Activated CD4-positive, alpha-beta T cell treated with anti-CD3 and anti-CD28 coated beads, Interleukin-2, amount 10 ng/mL, durations not matched to agents 7 days and 5 days (primary cell): ENCODE measurements around the gene TRIM58. TPM values are rescaled to one million over a fixed set of nuclear protein-coding genes. Genes with fewer than 3 reads are reported as not detected.

Experiments used
- CTCF ChIA-PET: fragments of 350-600 bp; sonication (Branson Sonifier 250); formaldehyde crosslinking; loops from one replicate; lab custom pipeline; 2021; ENCODE audit warnings: antibody characterized with exemption; lab: Charles Lee
- POLR2A ChIA-PET: fragments of 350-600 bp; sonication (Branson Sonifier 250); formaldehyde crosslinking; loops from one replicate; lab custom pipeline; 2021; ENCODE audit warnings: antibody characterized with exemption; lab: Charles Lee
- DNase-seq: peaks from one replicate; pipeline ENCODE4 v3.0.0-alpha.2; 2020
- H3K27ac Mint-ChIP-seq: one replicate; pipeline ENCODE4 v1.8.0; 2021; ENCODE audit warnings: mild to moderate bottlenecking, moderate library complexity, mixed read lengths
- H3K27me3 Mint-ChIP-seq: one replicate; pipeline ENCODE4 v1.8.0; 2021; ENCODE audit warnings: mixed read lengths
- H3K36me3 Mint-ChIP-seq: one replicate; pipeline ENCODE4 v1.8.0; 2021; ENCODE audit warnings: low read depth, mixed read lengths
- H3K4me1 Mint-ChIP-seq: one replicate; pipeline ENCODE4 v1.8.0; 2021; ENCODE audit warnings: mixed read lengths
- H3K4me3 Mint-ChIP-seq: one replicate; pipeline ENCODE4 v1.8.0; 2021; ENCODE audit warnings: mild to moderate bottlenecking, moderate library complexity, mixed read lengths
- H3K9me3 Mint-ChIP-seq: one replicate; pipeline ENCODE4 v1.8.0; 2021; ENCODE audit warnings: mixed read lengths
- total RNA-seq, 2 experiments: library from RNA; stranded (reverse); gene quantifications; one replicate each; pipeline ENCODE4 v1.2.3, GENCODE V29; 2021

The TRIM58 gene
- total RNA-seq, result under 1 TPM; 0.69 to 0.79 TPM

DNA sequence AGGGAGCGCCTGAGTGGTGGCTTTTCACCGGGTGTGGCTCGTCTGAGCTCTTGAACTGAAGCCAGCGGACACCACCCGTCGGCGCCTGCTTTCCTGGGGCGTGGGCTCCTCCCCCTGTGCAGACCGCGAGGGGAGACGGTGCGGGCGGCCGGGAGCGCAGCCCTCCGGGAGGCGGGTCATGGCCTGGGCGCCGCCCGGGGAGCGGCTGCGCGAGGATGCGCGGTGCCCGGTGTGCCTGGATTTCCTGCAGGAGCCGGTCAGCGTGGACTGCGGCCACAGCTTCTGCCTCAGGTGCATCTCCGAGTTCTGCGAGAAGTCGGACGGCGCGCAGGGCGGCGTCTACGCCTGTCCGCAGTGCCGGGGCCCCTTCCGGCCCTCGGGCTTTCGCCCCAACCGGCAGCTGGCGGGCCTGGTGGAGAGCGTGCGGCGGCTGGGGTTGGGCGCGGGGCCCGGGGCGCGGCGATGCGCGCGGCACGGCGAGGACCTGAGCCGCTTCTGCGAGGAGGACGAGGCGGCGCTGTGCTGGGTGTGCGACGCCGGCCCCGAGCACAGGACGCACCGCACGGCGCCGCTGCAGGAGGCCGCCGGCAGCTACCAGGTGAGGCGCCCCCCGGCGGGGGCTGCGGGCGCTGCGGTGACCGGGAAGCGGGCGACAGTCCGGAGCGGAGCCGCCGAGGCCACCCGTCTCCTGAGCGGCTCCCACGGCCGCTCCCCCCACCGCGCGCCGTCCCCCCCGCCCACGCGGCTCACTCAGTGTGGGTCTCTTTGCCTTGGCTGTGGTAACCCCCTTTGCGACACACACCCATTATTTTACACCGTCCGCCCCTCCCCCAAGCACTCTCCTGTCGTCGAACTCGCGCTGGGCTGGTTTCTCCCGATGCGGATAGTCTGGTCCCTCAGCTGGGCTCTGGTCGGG is at the start of gene TRIM58:
TSS of gene TRIM58 (plus strand) at position 119 of the 916 bp plus-strand sequence. CDS start at position 179, 60 bp downstream.
- Mint-ChIP-seq H3K27ac (peak within 1 kb of the TSS; percentile 82), H3K4me1 (peaks cover 10% of the 10 kb centered on the region), H3K27me3 (peaks cover 24% of the 10 kb centered on the region), H3K36me3 (no peaks in the 10 kb centered on the region), H3K4me3 (peak within 1 kb of the TSS; percentile 77), H3K9me3 (no peaks in the 10 kb centered on the region)
- peak; percentile 38 for DNase-seq
- ChIA-PET POLR2A (interaction anchor here (0.5 kb wide), 1 partner anchor 48 kb away, joined by 3 read pairs; no protein-coding TSS in a partner anchor), CTCF (interaction anchor here (0.6 kb wide), 1 partner anchor 507 kb away, joined by 3 read pairs; no protein-coding TSS in a partner anchor)

DNA sequence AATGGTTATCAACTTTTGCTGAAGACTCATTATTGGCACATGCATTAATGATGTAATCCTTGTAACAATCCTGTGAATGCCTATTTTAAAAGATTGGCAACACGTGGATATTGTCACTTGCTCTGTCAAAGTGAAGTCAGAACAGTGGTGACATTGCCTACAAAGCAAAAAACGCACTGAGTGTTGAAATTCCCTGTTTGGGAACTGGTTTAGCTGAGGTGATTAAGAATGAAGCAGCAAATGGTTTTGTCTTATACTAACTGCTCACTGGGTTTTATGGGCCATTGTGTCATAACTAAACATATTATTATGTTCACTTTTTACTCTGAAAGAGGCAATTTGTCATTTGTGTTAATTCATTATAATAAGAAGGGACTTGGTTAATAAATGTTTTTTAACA is 44.4 kb upstream of the TRIM58 start:
- POLR2A ChIA-PET, result no interaction called here
- H3K27ac Mint-ChIP-seq, result no peak overlapping the region
- H3K27me3 Mint-ChIP-seq, result no peaks in the 10 kb centered on the region
- DNase-seq, result no peak
- no peaks in the 10 kb centered on the region for H3K36me3 Mint-ChIP-seq
- CTCF ChIA-PET, result no interaction called here
- H3K9me3 Mint-ChIP-seq, result no peaks in the 10 kb centered on the region
- no peaks in the 10 kb centered on the region for H3K4me1 Mint-ChIP-seq
- H3K4me3 Mint-ChIP-seq, result no peak overlapping the region

GRCh38 chr1:247822060-247822459 is 34.9 kb upstream of the TRIM58 start:
- no peaks in the 10 kb centered on the region for H3K9me3 Mint-ChIP-seq
- POLR2A ChIA-PET, result no interaction called here
- H3K4me3 Mint-ChIP-seq, result no peak overlapping the region
- H3K27me3 Mint-ChIP-seq, result no peaks in the 10 kb centered on the region
- DNase-seq, result no peak
- no peaks in the 10 kb centered on the region for H3K36me3 Mint-ChIP-seq
- H3K27ac Mint-ChIP-seq, result no peak overlapping the region
- CTCF ChIA-PET, result no interaction called here
- H3K4me1 Mint-ChIP-seq, result no peaks in the 10 kb centered on the region

DNA sequence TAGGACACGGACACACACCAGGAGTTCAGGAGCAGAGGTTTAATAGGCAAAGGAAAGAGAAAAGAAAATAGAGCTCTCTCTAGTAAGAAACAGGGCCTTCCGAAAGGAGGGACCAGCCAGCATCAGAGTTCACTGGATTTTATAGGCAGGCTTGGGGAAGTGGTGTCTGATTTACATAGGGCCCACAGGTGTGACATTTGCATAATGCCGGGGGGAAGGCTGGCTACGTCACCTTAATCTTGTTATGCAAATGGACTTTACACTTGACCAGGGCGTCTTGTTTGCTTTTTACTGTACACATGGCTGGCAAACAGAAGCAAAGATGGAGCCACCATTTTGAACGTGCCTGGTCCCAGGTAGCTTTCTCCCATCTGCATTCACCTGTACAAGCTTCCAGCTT is 33.0 kb upstream of the TRIM58 start, which contains the start of gene OR14A16:
TSS of gene OR14A16 (minus strand) at position 97 of the 400 bp plus-strand sequence. CDS start 8,390 bp downstream, outside the sequence.
- no peak within 1 kb of the TSS for H3K4me3 Mint-ChIP-seq
- CTCF ChIA-PET, result no interaction called here
- POLR2A ChIA-PET, result no interaction called here
- no peaks in the 10 kb centered on the region for H3K27me3 Mint-ChIP-seq
- H3K4me1 Mint-ChIP-seq, result no peaks in the 10 kb centered on the region
- no peaks in the 10 kb centered on the region for H3K9me3 Mint-ChIP-seq
- H3K36me3 Mint-ChIP-seq, result no peaks in the 10 kb centered on the region
- H3K27ac Mint-ChIP-seq, result no peak within 1 kb of the TSS
- no peak for DNase-seq

GRCh38 chr1:247825362-247825761 is 31.6 kb upstream of the TRIM58 start:
- H3K27ac Mint-ChIP-seq, result no peak overlapping the region
- ChIA-PET CTCF (interaction anchor here (0.6 kb wide), 1 partner anchor 86 kb away, joined by 5 read pairs; no protein-coding TSS in a partner anchor), POLR2A (no interaction called here)
- H3K4me1 Mint-ChIP-seq, result no peaks in the 10 kb centered on the region
- no peak for DNase-seq
- no peaks in the 10 kb centered on the region for H3K36me3 Mint-ChIP-seq
- no peak overlapping the region for H3K4me3 Mint-ChIP-seq
- H3K27me3 Mint-ChIP-seq, result no peaks in the 10 kb centered on the region
- H3K9me3 Mint-ChIP-seq, result no peaks in the 10 kb centered on the region

- no peak for DNase-seq
- H3K27me3 Mint-ChIP-seq, result no peaks in the 10 kb centered on the region
- no peaks in the 10 kb centered on the region for H3K36me3 Mint-ChIP-seq
- ChIA-PET POLR2A (no interaction called here), CTCF (no interaction called here)
- H3K4me1 Mint-ChIP-seq, result no peaks in the 10 kb centered on the region
- no peaks in the 10 kb centered on the region for H3K9me3 Mint-ChIP-seq
- H3K27ac Mint-ChIP-seq, result no peak overlapping the region
- H3K4me3 Mint-ChIP-seq, result no peak overlapping the region
These were observed 27.3 kb upstream of the TRIM58 start for GRCh38 chr1:247829656-247830055.

DNA sequence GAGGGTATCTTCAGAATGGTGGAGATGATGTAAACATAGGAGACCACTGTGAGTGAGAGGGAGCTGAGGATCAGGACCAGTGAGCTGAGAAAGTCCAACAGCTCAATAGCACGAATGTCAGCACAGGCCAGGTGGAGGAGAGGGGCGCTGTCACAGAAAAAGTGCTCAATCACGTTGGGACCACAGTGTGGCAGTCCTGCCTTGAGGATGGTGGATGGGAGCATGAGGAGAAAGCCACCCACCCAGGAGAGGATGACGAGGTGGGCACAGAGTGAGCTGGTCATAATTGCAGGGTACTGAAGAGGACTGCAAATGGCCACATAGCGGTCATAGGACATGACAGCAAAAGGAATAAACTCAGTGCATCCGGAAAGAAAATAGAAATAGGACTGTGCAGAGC is 23.4 kb upstream of the TRIM58 start:
- ChIA-PET POLR2A (no interaction called here), CTCF (no interaction called here)
- Mint-ChIP-seq H3K36me3 (no peaks in the 10 kb centered on the region), H3K4me1 (no peaks in the 10 kb centered on the region), H3K27ac (no peak overlapping the region), H3K27me3 (no peaks in the 10 kb centered on the region), H3K9me3 (no peaks in the 10 kb centered on the region), H3K4me3 (no peak overlapping the region)
- no peak for DNase-seq

GRCh38 chr1:247840818-247841217 is 16.2 kb upstream of the TRIM58 start:
- Mint-ChIP-seq H3K4me3 (no peak overlapping the region), H3K36me3 (no peaks in the 10 kb centered on the region), H3K27me3 (no peaks in the 10 kb centered on the region), H3K27ac (no peak overlapping the region), H3K4me1 (peaks cover 3% of the 10 kb centered on the region), H3K9me3 (no peaks in the 10 kb centered on the region)
- ChIA-PET CTCF (no interaction called here), POLR2A (no interaction called here)
- no peak for DNase-seq

DNA sequence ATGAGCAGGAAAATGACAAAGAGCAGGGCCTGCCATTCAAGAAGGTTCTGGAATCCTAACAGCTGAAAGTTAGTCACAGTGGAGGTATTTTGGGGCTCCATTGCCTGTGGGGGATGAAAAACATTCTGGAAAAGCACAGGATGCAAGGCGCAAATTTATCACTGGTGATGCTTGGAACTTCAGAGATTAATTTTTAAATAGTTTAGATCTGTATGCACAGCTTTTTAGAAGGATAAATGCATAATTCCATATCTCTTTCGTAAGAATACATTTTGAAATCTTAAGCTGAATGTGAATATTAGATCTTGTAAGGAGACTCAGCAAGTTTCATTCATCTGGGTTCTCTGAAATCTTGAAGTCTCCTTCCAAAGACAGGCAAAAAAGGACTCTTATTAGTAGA is 15.2 kb upstream of the TRIM58 start, which contains the start of gene OR11L1:
TSS of gene OR11L1 (minus strand) at position 101 of the 400 bp plus-strand sequence. CDS start at position 101, 0 bp downstream.
- H3K4me3 Mint-ChIP-seq, result no peak within 1 kb of the TSS
- H3K9me3 Mint-ChIP-seq, result no peaks in the 10 kb centered on the region
- CTCF ChIA-PET, result no interaction called here
- POLR2A ChIA-PET, result no interaction called here
- no peak within 1 kb of the TSS for H3K27ac Mint-ChIP-seq
- H3K27me3 Mint-ChIP-seq, result no peaks in the 10 kb centered on the region
- DNase-seq, result no peak
- H3K4me1 Mint-ChIP-seq, result peaks cover 3% of the 10 kb centered on the region
- no peaks in the 10 kb centered on the region for H3K36me3 Mint-ChIP-seq

GRCh38 chr1:247843411-247843810 is 13.6 kb upstream of the TRIM58 start:
- no peaks in the 10 kb centered on the region for H3K9me3 Mint-ChIP-seq

GRCh38 chr1:247845011-247845692 is 11.8 kb upstream of the TRIM58 start:
- CTCF ChIA-PET, result interaction anchor here (1.5 kb wide), 1 partner anchor 8 kb away, joined by 4 read pairs; no protein-coding TSS in a partner anchor
- Mint-ChIP-seq H3K36me3 (no peaks in the 10 kb centered on the region), H3K4me1 (peaks cover 3% of the 10 kb centered on the region), H3K4me3 (no peak overlapping the region), H3K27ac (no peak overlapping the region), H3K27me3 (no peaks in the 10 kb centered on the region), H3K9me3 (no peaks in the 10 kb centered on the region)
- DNase-seq, result no peak
- POLR2A ChIA-PET, result no interaction called here

More at GRCh38 chr1:247843411-247843810, 13.6 kb upstream of the TRIM58 start:
- POLR2A ChIA-PET, result no interaction called here
- Mint-ChIP-seq H3K27ac (no peak overlapping the region), H3K27me3 (no peaks in the 10 kb centered on the region), H3K36me3 (no peaks in the 10 kb centered on the region), H3K4me1 (peaks cover 3% of the 10 kb centered on the region), H3K4me3 (no peak overlapping the region)
- CTCF ChIA-PET, result interaction anchor here (1.0 to 1.5 kb wide), 2 partner anchors 10 to 194 kb away, joined by 3 to 4 read pairs; no protein-coding TSS in a partner anchor
- no peak for DNase-seq

- Mint-ChIP-seq H3K36me3 (no peaks in the 10 kb centered on the region), H3K9me3 (no peaks in the 10 kb centered on the region), H3K4me1 (peaks cover 3% of the 10 kb centered on the region), H3K27ac (no peak overlapping the region), H3K4me3 (no peak overlapping the region), H3K27me3 (no peaks in the 10 kb centered on the region)
- DNase-seq, result no peak
- CTCF ChIA-PET, result no interaction called here
- POLR2A ChIA-PET, result no interaction called here
These were observed 11.3 kb upstream of the TRIM58 start for GRCh38 chr1:247845693-247846017.

DNA sequence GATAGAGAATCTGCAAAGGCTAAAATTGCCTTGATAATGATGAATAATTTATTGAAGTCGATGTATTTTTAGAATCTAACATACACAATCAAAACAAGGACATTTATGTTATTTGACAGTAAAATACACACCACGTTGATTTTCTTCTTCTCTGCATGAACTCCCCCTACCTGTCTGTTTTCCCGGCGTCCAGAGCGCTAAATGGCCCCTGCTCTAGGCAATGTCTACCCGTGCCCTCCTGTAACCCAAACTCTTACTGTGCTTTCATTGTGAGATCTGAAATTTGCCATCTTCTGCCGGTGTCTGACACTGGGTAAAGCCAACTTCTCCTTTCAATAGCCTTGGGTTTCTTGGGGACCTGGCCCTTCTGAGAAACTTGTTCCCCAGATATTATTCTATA is 8.6 kb upstream of the TRIM58 start:
- Mint-ChIP-seq H3K4me1 (no peaks in the 10 kb centered on the region), H3K4me3 (no peak overlapping the region), H3K9me3 (no peaks in the 10 kb centered on the region), H3K27me3 (no peaks in the 10 kb centered on the region), H3K36me3 (no peaks in the 10 kb centered on the region), H3K27ac (no peak overlapping the region)
- ChIA-PET CTCF (no interaction called here), POLR2A (no interaction called here)
- DNase-seq, result no peak
